ENCODE data around the gene MAP1B.

The MAP1B gene

DNA sequence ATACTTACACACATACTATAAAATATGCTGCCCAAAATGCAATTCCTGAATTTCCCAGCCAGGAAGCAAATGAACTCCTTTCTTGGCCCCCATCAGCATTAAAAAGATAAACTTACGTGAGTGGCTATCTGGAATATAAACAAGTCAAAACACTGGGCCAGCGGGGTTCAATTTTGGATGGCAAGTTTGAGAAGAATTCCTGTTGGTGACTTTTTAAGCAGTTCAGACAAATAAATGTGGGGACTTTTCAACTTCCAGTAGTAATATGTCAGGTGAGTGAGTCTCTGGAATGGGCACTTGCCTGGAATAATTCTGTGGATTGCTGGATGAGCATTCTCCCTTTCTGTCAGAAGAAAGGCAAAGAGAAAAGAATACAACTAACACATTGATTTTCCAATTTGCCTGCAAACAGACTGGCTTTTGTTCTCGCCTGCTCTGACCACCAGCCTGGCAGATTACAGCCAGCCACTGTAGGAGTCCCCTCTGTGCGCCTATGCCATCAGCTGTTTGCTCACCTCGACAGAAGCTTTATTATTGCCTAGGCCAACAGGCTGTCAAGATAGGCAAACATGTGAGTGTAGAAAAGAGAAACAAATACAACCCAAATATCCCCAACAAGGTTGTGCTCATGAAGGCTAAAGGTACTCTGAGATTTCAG, 134.2 kb downstream of the MAP1B start:
- no peaks in the 10 kb centered on the region for H3K27me3 ChIP-seq (ENCODE audit: control insufficient read depth, insufficient read depth, low read length)

DNA sequence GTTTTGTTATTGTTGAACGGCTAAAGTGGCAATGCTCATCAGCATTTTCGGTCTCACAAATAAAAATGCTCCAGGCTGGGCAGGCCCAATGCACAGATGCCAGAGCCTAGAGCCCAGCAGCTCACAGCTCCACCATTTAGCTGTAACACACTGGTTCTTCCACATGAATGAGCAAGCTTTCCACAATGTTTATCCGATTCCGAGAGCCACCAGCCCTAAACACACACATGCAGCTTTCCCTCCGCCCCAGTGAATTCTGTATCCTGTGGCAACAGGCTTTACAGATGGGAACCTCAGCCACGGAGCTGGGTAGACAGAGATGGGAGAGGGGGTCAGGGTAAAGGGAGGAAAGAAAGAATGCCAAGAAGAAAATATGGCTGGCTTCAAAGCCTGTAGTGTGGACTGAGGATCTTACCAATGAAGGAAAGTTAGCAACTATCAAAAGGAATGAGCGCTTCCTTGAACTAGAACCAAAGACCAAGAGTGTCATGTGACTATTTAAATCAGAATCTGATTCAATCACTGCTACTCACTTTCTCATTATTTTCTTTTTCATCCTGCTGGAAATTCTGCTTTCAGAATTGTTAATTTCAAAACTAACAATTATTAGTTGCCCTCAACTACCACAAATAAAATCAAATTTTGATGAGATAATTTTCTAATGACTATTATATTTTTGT, 135.7 kb downstream of the MAP1B start:
- H3K9ac ChIP-seq (ENCODE audit: low read length): no peak overlapping the region
- no peaks in the 10 kb centered on the region for H3K4me1 ChIP-seq (ENCODE audit: control insufficient read depth, insufficient read depth, low read length)

More for the DNA sequence above, 134.2 kb downstream of the MAP1B start:
- Histone ChIP-seq H3K9me3 (ENCODE audit: control insufficient read depth, low read length) (no peaks in the 10 kb centered on the region), H3K4me3 (ENCODE audit: low read length) (no peak overlapping the region), H3K36me3 (ENCODE audit: control insufficient read depth, insufficient read depth, low read length) (no peaks in the 10 kb centered on the region), H3K4me1 (ENCODE audit: control insufficient read depth, insufficient read depth, low read length) (no peaks in the 10 kb centered on the region), H3K9ac (ENCODE audit: low read length) (no peak overlapping the region)

DNA sequence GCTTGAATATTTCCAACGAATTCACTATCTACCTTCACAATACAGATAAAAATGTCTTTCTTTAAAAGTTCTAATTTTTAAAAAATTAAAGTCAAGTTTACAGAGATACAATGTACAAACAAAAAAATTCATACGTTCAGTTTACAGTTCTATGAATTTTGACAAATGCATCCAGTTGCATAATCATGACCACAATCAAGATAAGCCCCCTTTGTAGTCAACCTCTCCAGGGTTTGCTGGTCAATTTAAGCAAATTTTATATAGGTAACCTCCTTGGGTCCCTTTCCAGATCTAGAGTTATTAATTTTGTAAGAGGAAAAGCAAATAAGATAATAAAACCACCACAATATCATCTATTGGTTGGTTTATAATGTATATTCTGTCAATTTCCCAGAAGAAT, 136.4 kb downstream of the MAP1B start:
- H3K9me3 ChIP-seq (ENCODE audit: control insufficient read depth, low read length): no peaks in the 10 kb centered on the region
- H3K36me3 ChIP-seq (ENCODE audit: control insufficient read depth, insufficient read depth, low read length): no peaks in the 10 kb centered on the region
- H3K27me3 ChIP-seq (ENCODE audit: control insufficient read depth, insufficient read depth, low read length): no peaks in the 10 kb centered on the region
- no peaks in the 10 kb centered on the region for H3K4me1 ChIP-seq (ENCODE audit: control insufficient read depth, insufficient read depth, low read length)
- no peak overlapping the region for H3K4me3 ChIP-seq (ENCODE audit: low read length)
- no peak overlapping the region for H3K9ac ChIP-seq (ENCODE audit: low read length)

More for the DNA sequence above, 135.7 kb downstream of the MAP1B start:
- Histone ChIP-seq H3K36me3 (ENCODE audit: control insufficient read depth, insufficient read depth, low read length) (no peaks in the 10 kb centered on the region), H3K27me3 (ENCODE audit: control insufficient read depth, insufficient read depth, low read length) (no peaks in the 10 kb centered on the region), H3K9me3 (ENCODE audit: control insufficient read depth, low read length) (no peaks in the 10 kb centered on the region), H3K4me3 (ENCODE audit: low read length) (no peak overlapping the region)

DNA sequence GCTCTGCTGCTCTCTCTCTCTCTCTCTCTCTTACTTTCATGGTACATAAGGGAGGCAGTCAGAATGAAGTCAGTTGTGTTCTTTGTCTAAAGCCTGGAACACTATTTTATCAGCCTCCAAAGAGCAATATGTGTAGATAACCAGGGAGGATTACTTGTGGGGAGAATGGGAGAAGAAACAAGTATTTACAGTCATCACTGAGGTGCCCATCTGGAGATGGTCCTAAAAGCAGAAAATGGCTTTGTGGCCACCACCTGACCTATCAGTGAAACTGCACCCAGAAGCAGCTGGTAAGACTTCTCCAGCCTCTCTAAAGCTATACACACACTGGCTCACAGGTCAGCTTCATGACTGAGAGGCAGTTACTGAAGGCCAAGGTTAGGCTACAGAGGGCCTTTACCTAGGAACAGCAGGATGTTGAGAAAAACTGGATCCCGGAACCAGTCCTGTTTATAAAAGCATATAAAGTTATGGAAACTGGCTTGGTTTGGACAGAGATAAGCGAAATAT, 137.6 kb downstream of the MAP1B start:
- Histone ChIP-seq H3K4me3 (ENCODE audit: low read length) (no peak overlapping the region), H3K9ac (ENCODE audit: low read length) (no peak overlapping the region), H3K27me3 (ENCODE audit: control insufficient read depth, insufficient read depth, low read length) (no peaks in the 10 kb centered on the region), H3K36me3 (ENCODE audit: control insufficient read depth, insufficient read depth, low read length) (no peaks in the 10 kb centered on the region), H3K9me3 (ENCODE audit: control insufficient read depth, low read length) (no peaks in the 10 kb centered on the region), H3K4me1 (ENCODE audit: control insufficient read depth, insufficient read depth, low read length) (no peaks in the 10 kb centered on the region)

DNA sequence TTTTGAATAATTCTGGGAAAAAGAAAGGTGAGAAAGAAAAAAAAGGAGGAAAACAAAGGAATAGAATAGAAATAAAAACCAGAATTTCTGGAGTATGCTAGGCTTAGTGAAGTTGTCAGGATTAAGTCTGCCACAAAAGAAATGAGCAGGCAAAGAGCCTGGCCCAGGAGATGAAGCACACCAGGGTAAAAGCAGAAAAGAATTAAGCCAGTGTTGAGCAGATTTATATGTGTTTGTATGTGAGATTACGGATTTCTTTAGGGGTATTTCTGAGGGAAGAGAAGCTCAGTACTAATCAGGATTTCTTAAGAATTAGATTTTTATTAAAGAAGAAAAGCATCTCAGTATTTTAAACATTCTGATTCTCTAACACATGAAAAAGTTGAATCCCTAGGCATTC, 138.3 kb downstream of the MAP1B start:
- Histone ChIP-seq H3K4me3 (ENCODE audit: low read length) (no peak overlapping the region), H3K9me3 (ENCODE audit: control insufficient read depth, low read length) (no peaks in the 10 kb centered on the region), H3K36me3 (ENCODE audit: control insufficient read depth, insufficient read depth, low read length) (no peaks in the 10 kb centered on the region), H3K4me1 (ENCODE audit: control insufficient read depth, insufficient read depth, low read length) (no peaks in the 10 kb centered on the region), H3K9ac (ENCODE audit: low read length) (no peak overlapping the region), H3K27me3 (ENCODE audit: control insufficient read depth, insufficient read depth, low read length) (no peaks in the 10 kb centered on the region)

DNA sequence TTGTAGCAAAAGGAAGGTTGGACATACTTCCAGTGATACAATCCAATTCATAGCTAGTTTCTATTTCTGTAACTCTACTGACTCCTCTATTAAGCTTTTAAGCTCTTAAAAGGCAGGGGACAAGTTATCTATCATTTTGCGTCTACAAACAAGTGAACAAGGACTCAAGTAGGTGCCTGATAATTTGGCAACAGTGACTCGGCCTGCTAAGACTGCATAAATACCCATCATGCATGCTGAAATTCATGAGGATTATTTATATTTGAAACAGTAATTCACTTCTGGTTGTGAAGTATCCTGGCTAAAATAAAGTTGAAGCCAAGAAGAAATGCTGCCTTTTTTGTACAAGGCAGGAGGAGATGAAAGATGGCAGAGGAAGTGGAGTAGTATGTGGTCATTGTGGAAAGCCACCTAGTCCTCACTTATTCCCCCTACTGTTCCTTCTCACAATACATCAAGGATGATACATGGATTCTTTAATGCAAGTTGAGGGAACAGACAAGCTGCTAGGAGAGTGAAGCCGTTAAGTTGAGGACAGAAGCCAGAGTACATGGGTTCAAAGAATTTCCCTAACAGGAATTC, 138.8 kb downstream of the MAP1B start:
- Histone ChIP-seq H3K4me3 (ENCODE audit: low read length) (no peak overlapping the region), H3K36me3 (ENCODE audit: control insufficient read depth, insufficient read depth, low read length) (no peaks in the 10 kb centered on the region), H3K9ac (ENCODE audit: low read length) (no peak overlapping the region), H3K4me1 (ENCODE audit: control insufficient read depth, insufficient read depth, low read length) (no peaks in the 10 kb centered on the region), H3K27me3 (ENCODE audit: control insufficient read depth, insufficient read depth, low read length) (no peaks in the 10 kb centered on the region), H3K9me3 (ENCODE audit: control insufficient read depth, low read length) (no peaks in the 10 kb centered on the region)

DNA sequence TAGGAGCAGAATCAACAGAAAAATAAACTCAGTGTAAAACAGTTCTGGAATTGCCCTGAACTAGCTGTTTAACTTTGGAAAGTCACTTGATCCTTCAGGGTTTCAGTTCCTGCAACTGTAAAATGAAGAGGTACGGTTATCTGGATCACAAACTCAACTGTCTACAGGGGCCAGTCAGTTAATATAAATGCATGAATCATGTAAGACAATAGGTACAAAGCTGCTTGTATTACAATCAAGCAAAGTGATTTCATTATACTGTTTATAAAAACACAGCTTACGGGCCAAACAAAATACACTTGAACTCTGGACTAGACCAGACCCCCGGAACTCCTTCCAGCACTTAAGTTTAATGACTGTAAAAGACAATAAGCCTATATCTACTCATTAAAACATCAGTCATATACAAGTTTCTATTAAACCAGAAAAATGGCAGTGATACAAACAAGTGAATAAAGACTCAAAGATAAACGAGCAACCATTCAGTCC, 139.7 kb downstream of the MAP1B start:
- Histone ChIP-seq H3K9ac (ENCODE audit: low read length) (no peak overlapping the region), H3K9me3 (ENCODE audit: control insufficient read depth, low read length) (no peaks in the 10 kb centered on the region), H3K27me3 (ENCODE audit: control insufficient read depth, insufficient read depth, low read length) (no peaks in the 10 kb centered on the region), H3K4me1 (ENCODE audit: control insufficient read depth, insufficient read depth, low read length) (no peaks in the 10 kb centered on the region), H3K4me3 (ENCODE audit: low read length) (no peak overlapping the region), H3K36me3 (ENCODE audit: control insufficient read depth, insufficient read depth, low read length) (no peaks in the 10 kb centered on the region)

DNA sequence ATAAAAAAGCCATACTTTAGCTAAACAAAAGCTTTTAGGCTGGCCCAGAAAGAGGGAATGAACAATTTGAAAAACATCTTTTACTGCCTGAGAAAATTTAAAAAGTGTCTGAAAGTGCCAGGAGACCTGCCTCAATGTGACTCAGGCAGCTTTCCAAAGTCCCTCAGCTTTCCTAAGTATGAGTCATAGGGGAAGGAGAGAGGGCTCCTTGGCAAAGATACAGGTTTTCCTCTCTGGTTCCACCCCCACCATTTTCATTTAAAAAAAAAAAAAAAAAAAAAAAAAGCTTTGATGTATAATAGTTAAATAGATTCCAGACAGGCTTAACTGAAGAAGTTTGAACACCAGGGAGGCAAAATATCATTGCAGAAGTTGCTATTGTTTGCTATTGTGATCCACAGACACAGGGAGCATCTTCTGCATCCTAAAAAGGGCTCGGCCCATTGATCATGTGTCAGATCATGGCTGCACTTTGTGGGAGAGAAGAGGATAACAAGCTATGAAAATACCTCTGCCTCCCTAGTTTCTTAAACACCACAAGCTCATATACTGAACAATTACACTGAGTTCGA, 141.2 kb downstream of the MAP1B start:
- no peaks in the 10 kb centered on the region for H3K4me1 ChIP-seq (ENCODE audit: control insufficient read depth, insufficient read depth, low read length)
- no peaks in the 10 kb centered on the region for H3K9me3 ChIP-seq (ENCODE audit: control insufficient read depth, low read length)
- H3K9ac ChIP-seq (ENCODE audit: low read length): no peak overlapping the region
- H3K4me3 ChIP-seq (ENCODE audit: low read length): no peak overlapping the region
- no peaks in the 10 kb centered on the region for H3K27me3 ChIP-seq (ENCODE audit: control insufficient read depth, insufficient read depth, low read length)
- no peaks in the 10 kb centered on the region for H3K36me3 ChIP-seq (ENCODE audit: control insufficient read depth, insufficient read depth, low read length)

DNA sequence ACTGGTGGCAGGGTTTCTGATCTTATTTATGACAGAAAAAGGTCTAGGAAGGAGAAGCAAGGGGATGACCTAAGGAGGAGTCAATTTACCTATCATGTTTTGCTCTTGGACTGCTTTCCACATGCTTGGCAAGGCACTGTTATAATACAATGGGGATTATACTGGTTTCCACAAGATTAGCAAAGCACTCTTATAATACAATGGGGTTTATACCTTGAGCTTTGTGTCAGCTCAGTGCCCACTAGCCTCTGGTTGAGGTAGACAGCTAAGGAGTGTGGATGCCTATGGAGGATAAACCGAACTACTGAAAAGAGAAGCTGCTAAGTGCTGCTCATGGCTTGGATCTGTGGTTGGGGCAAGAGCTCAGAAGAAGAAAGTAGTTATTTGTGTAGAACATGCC, 144.1 kb downstream of the MAP1B start:
- Histone ChIP-seq H3K4me3 (ENCODE audit: low read length) (no peak overlapping the region), H3K4me1 (ENCODE audit: control insufficient read depth, insufficient read depth, low read length) (peaks cover under 1% of the 10 kb centered on the region), H3K27me3 (ENCODE audit: control insufficient read depth, insufficient read depth, low read length) (no peaks in the 10 kb centered on the region), H3K36me3 (ENCODE audit: control insufficient read depth, insufficient read depth, low read length) (no peaks in the 10 kb centered on the region), H3K9ac (ENCODE audit: low read length) (no peak overlapping the region), H3K9me3 (ENCODE audit: control insufficient read depth, low read length) (no peaks in the 10 kb centered on the region)

DNA sequence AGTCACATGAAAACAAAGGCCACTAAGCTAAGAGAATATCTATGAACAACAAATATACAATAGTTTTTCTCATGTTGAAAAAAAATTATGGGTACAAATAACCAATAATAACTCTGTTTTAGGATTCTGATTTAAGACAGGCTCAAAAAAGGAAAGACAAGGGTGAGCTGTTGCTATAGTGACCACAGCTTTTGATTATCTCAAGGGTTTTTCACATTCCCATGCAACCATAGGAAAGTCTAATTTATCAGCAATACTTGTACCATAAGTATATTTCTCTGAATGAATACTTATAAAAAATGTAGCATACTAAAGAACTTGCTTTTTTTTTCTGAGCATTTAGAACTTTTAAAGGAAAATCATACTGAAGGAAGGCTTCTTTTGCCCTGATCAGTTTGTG, 144.7 kb downstream of the MAP1B start:
- Histone ChIP-seq H3K9me3 (ENCODE audit: control insufficient read depth, low read length) (no peaks in the 10 kb centered on the region), H3K27me3 (ENCODE audit: control insufficient read depth, insufficient read depth, low read length) (no peaks in the 10 kb centered on the region), H3K4me1 (ENCODE audit: control insufficient read depth, insufficient read depth, low read length) (peaks cover 5% of the 10 kb centered on the region), H3K4me3 (ENCODE audit: low read length) (no peak overlapping the region), H3K36me3 (ENCODE audit: control insufficient read depth, insufficient read depth, low read length) (no peaks in the 10 kb centered on the region), H3K9ac (ENCODE audit: low read length) (no peak overlapping the region)

DNA sequence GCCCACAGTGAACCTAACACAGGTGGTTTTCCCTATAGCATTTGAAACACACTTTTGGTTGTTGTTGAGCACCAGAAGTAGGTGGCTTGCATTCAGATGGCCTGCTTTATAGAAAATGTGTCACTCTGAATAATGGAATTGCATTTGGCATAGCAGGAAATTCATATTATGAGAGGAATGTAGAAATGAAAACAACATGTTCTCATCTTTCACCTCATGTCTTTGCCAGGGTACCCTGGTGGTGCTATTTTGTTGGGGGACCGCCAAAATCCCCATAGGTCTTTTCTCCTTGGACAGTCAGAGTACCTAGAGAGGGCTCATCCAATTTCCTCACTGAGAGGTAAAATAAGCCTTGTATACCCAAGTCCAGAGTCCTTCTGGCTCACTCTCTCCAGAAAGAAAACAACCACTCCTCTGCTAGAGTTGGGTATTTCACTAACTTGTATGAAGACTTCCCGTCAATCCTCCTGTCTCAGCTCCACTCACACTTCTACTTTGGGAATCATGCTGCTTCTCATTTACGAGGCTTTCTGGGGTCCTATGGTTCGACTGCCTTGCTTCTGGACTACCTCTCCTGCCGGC, 145.4 kb downstream of the MAP1B start:
- Histone ChIP-seq H3K9ac (ENCODE audit: low read length) (no peak overlapping the region), H3K4me1 (ENCODE audit: control insufficient read depth, insufficient read depth, low read length) (peaks cover 5% of the 10 kb centered on the region), H3K27me3 (ENCODE audit: control insufficient read depth, insufficient read depth, low read length) (no peaks in the 10 kb centered on the region), H3K9me3 (ENCODE audit: control insufficient read depth, low read length) (no peaks in the 10 kb centered on the region), H3K36me3 (ENCODE audit: control insufficient read depth, insufficient read depth, low read length) (no peaks in the 10 kb centered on the region), H3K4me3 (ENCODE audit: low read length) (no peak overlapping the region)

DNA sequence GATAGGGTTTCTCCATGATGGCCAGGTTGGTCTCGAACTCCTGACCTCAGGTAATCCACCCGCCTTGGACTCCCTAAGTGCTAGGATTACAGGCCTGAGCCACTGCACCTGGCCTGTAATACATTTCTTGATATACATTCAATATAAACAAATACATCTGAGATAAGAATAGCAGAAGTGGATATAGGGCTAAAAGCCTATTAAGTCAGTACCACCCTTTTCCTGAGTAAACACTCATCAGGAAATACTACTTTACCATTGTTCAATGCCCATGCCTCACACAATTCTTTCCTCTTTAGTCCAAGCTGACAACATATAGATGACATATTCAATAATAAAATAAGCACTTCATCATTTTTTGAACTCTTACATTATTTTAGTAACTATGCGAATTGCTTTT, 148.0 kb downstream of the MAP1B start:
- no peak overlapping the region for H3K4me3 ChIP-seq (ENCODE audit: low read length)
- H3K9me3 ChIP-seq (ENCODE audit: control insufficient read depth, low read length): no peaks in the 10 kb centered on the region
- H3K36me3 ChIP-seq (ENCODE audit: control insufficient read depth, insufficient read depth, low read length): no peaks in the 10 kb centered on the region
- H3K9ac ChIP-seq (ENCODE audit: low read length): no peak overlapping the region
- H3K27me3 ChIP-seq (ENCODE audit: control insufficient read depth, insufficient read depth, low read length): no peaks in the 10 kb centered on the region
- peaks cover 5% of the 10 kb centered on the region for H3K4me1 ChIP-seq (ENCODE audit: control insufficient read depth, insufficient read depth, low read length)
